Measurements from ENCODE around the gene PRAC2.

PRAC2 gene

GRCh38 chr17:48755356-48755755 is 32.4 kb downstream of the PRAC2 start:
- DNase-seq: no peak

- no peak for DNase-seq
These were observed 33.9 kb downstream of the PRAC2 start for GRCh38 chr17:48756830-48757251.

- no peak for DNase-seq
These were observed 34.6 kb downstream of the PRAC2 start for GRCh38 chr17:48757524-48757961.

- DNase-seq: no peak
These were observed 36.3 kb downstream of the PRAC2 start for GRCh38 chr17:48759288-48759687.

- DNase-seq: no peak
These were observed 37.4 kb downstream of the PRAC2 start for GRCh38 chr17:48760411-48760810.

- no peak for DNase-seq
These were observed 38.1 kb downstream of the PRAC2 start for GRCh38 chr17:48761114-48761513.

- no peak for DNase-seq
These were observed 44.3 kb downstream of the PRAC2 start for GRCh38 chr17:48767263-48767774.

GRCh38 chr17:48769009-48769675 is 46.2 kb downstream of the PRAC2 start:
- DNase-seq: no peak

GRCh38 chr17:48770954-48771353 is 48.0 kb downstream of the PRAC2 start:
- no peak for DNase-seq

GRCh38 chr17:48773245-48773644 is 50.3 kb downstream of the PRAC2 start:
- no peak for DNase-seq

Measured in right kidney (tissue), 1 donor.